H1 (cell line): ENCODE data around the gene DHPS. TPM values are rescaled to one million over a fixed set of nuclear protein-coding genes. Genes with fewer than 3 reads are reported as not detected.

Experiments used
- CTCF ChIA-PET: fragments of 300-600 bp; sonication (Branson Sonifier 250); formaldehyde crosslinking; loops from one replicate; lab custom pipeline; 2021; ENCODE audit not compliant: partially characterized antibody; lab: Charles Lee
- POLR2A ChIA-PET: fragments of 300-600 bp; sonication (Branson Sonifier 250); formaldehyde crosslinking; loops from one replicate; lab custom pipeline; 2021; ENCODE audit warnings: inconsistent platforms; ENCODE audit not compliant: partially characterized antibody; lab: Charles Lee
- DNase-seq, 2 experiments: peaks; one replicate each; pipeline versions ENCODE4 v3.0.0 to v3.0.0-alpha.2; 2010 to 2022; ENCODE audit warnings: low spot score in 2 of 2, low read depth in 1 of 2, mixed read lengths in 1 of 2
- FAIRE-seq: peaks from 2 replicates; lab custom pipeline; 2011; peaks lifted over from hg19 to GRCh38; lab: Jason Lieb, UNC
- H2AFZ ChIP-seq: 2 replicates; pipeline ENCODE4 v1.8.1; 2012; ENCODE audit warnings: low read length, inconsistent platforms
- H2AK5ac ChIP-seq: 2 replicates; pipeline ENCODE4 v1.6.1; 2013; ENCODE audit warnings: low read depth, low read length
- H2BK120ac ChIP-seq: replicated peaks from 2 replicates; pipeline ENCODE3; 2013; ENCODE audit warnings: low read depth, low read length, inconsistent platforms
- H2BK12ac ChIP-seq: 2 replicates; pipeline ENCODE4 v1.6.1; 2013; ENCODE audit warnings: low read depth, low read length
- H2BK15ac ChIP-seq: 2 replicates; pipeline ENCODE4 v1.6.1; 2013; ENCODE audit warnings: low read length
- H2BK20ac ChIP-seq: 2 replicates; pipeline ENCODE4 v1.6.1; 2013; ENCODE audit warnings: low read length
- H2BK5ac ChIP-seq: 2 replicates; pipeline ENCODE4 v1.6.1; 2013; ENCODE audit warnings: low read depth, low read length
- H3K14ac ChIP-seq: 2 replicates; pipeline ENCODE4 v1.6.1; 2013; ENCODE audit warnings: inconsistent platforms; ENCODE audit not compliant: insufficient read length
- H3K18ac ChIP-seq: 2 replicates; pipeline ENCODE4 v1.6.1; 2013; ENCODE audit warnings: low read length; ENCODE audit errors: extremely low read depth
- H3K23ac ChIP-seq: 2 replicates; pipeline ENCODE4 v1.6.1; 2013; ENCODE audit warnings: inconsistent platforms; ENCODE audit not compliant: insufficient read length
- H3K23me2 ChIP-seq: 2 replicates; pipeline ENCODE4 v1.6.1; 2013; ENCODE audit warnings: low read depth, low read length
- H3K27ac ChIP-seq: 2 replicates; pipeline ENCODE4 v1.6.1; 2011; ENCODE audit warnings: low read depth, low read length, inconsistent platforms
- H3K27me3 ChIP-seq, 4 experiments: replicated peaks in 1 of 4; 1 replicate in 1 of 4; 2 replicates in 3 of 4; pipeline versions ENCODE4 v1.6.1 to v1.8.1; 2011 to 2013; ENCODE audit warnings: low read length in 3 of 4, mild to moderate bottlenecking in 3 of 4, inconsistent platforms in 2 of 4, mixed read lengths in 2 of 4, moderate library complexity in 1 of 4; ENCODE audit not compliant: control insufficient read depth in 3 of 4, insufficient read depth in 3 of 4; ENCODE audit errors: extremely low read depth in 1 of 4
- H3K36me3 ChIP-seq, 4 experiments: 2 replicates each; pipeline versions ENCODE4 v1.6.1 to v1.8.1; 2011 to 2013; ENCODE audit warnings: mild to moderate bottlenecking in 4 of 4, low read length in 3 of 4, moderate library complexity in 2 of 4, control low read depth in 1 of 4, inconsistent platforms in 1 of 4; ENCODE audit not compliant: insufficient read depth in 4 of 4, control insufficient read depth in 2 of 4
- H3K4ac ChIP-seq: replicated peaks from 2 replicates; pipeline ENCODE3; 2013; ENCODE audit warnings: low read length, low read depth, mixed read lengths, inconsistent platforms; ENCODE audit not compliant: insufficient read length
- H3K4me1 ChIP-seq, 4 experiments: replicated peaks in 1 of 4; 1 replicate in 1 of 4; 2 replicates in 3 of 4; pipeline versions ENCODE4 v1.6.1 to v1.8.1; 2011 to 2013; ENCODE audit warnings: low read length in 3 of 4, inconsistent platforms in 2 of 4, mixed read lengths in 1 of 4; ENCODE audit not compliant: insufficient read depth in 4 of 4, control insufficient read depth in 3 of 4
- H3K4me2 ChIP-seq, 2 experiments: 2 replicates each; pipeline versions ENCODE4 v1.6.1 to v1.8.1; 2011 to 2013; ENCODE audit warnings: low read depth in 2 of 2, low read length in 2 of 2, control low read depth in 1 of 2, inconsistent platforms in 1 of 2, mild to moderate bottlenecking in 1 of 2; ENCODE audit not compliant: insufficient read depth in 1 of 2
- H3K4me3 ChIP-seq, 4 experiments: fragments of 200-600, 300-600 bp in 1 of 4; sonication (generic), shearing (Covaris generic), sonication (Bioruptor Twin) in 1 of 4; 2 replicates each; pipeline versions ENCODE4 v1.5.1 to v1.8.1; 2011 to 2016; ENCODE audit warnings: low read length in 4 of 4, low read depth in 3 of 4, control low read depth in 2 of 4, inconsistent platforms in 2 of 4, mild to moderate bottlenecking in 2 of 4, mixed read lengths in 1 of 4, moderate library complexity in 1 of 4; ENCODE audit not compliant: insufficient read depth in 2 of 4; ENCODE audit errors: extremely low read depth in 1 of 4
- H3K56ac ChIP-seq: replicated peaks from 2 replicates; pipeline ENCODE3; 2013; ENCODE audit warnings: low read depth, mild to moderate bottlenecking, mixed read lengths, low read length, inconsistent platforms; ENCODE audit not compliant: insufficient read length
- H3K79me1 ChIP-seq: 2 replicates; pipeline ENCODE4 v1.6.1; 2013; ENCODE audit warnings: low read depth, low read length, control low read depth
- H3K79me2 ChIP-seq, 2 experiments: 2 replicates each; pipeline versions ENCODE4 v1.6.1 to v1.8.1; 2012 to 2013; ENCODE audit warnings: low read length in 2 of 2, mild to moderate bottlenecking in 2 of 2, inconsistent platforms in 1 of 2; ENCODE audit not compliant: insufficient read depth in 2 of 2, control insufficient read depth in 1 of 2
- H3K9ac ChIP-seq, 4 experiments: replicated peaks in 1 of 4; 1 replicate in 1 of 4; 2 replicates in 3 of 4; pipeline versions ENCODE4 v1.6.1 to v1.8.1; 2011 to 2013; ENCODE audit warnings: low read depth in 3 of 4, low read length in 3 of 4, control low read depth in 2 of 4, mild to moderate bottlenecking in 2 of 4, moderate library complexity in 2 of 4, inconsistent platforms in 1 of 4; ENCODE audit errors: extremely low read depth in 1 of 4
- H3K9me3 ChIP-seq, 2 experiments: 2 replicates each; pipeline versions ENCODE4 v1.6.1 to v1.8.1; 2012 to 2013; ENCODE audit warnings: mild to moderate bottlenecking in 2 of 2, moderate library complexity in 2 of 2, control low read depth in 1 of 2, inconsistent platforms in 1 of 2, low read depth in 1 of 2, low read length in 1 of 2, mixed read lengths in 1 of 2; ENCODE audit not compliant: insufficient read depth in 2 of 2
- H4K20me1 ChIP-seq, 2 experiments: replicated peaks in 1 of 2; 2 replicates each; pipeline versions ENCODE3 to v1.8.1; 2011 to 2013; ENCODE audit warnings: inconsistent platforms in 2 of 2, low read length in 2 of 2, mild to moderate bottlenecking in 1 of 2; ENCODE audit not compliant: insufficient read depth in 2 of 2, control insufficient read depth in 1 of 2
- H4K5ac ChIP-seq: 2 replicates; pipeline ENCODE4 v1.6.1; 2013; ENCODE audit warnings: low read length, low read depth, mixed read lengths, inconsistent platforms; ENCODE audit not compliant: insufficient read length
- H4K8ac ChIP-seq: 2 replicates; pipeline ENCODE4 v1.8.0; 2013; ENCODE audit warnings: mild to moderate bottlenecking, moderate library complexity, low read length, inconsistent platforms; ENCODE audit not compliant: insufficient read depth; ENCODE audit errors: extremely low read depth
- H4K91ac ChIP-seq: replicated peaks from 2 replicates; pipeline ENCODE3; 2013; ENCODE audit warnings: low read length, mixed read lengths, inconsistent platforms; ENCODE audit not compliant: insufficient read length
- BRCA1 ChIP-seq: IDR thresholded peaks from 2 replicates; pipeline ENCODE4 v1.6.1; 2012; ENCODE audit warnings: low read depth, low read length, improper control_type of control experiment
- E2F6 ChIP-seq: IDR thresholded peaks from 2 replicates; pipeline ENCODE4 v1.6.1; 2012; ENCODE audit warnings: inconsistent platforms
- RAD21 ChIP-seq, 2 experiments: IDR thresholded peaks in 1 of 2; conservative IDR thresholded peaks in 1 of 2; 2 replicates each; pipeline ENCODE4 v1.6.1; 2011; ENCODE audit warnings: low read depth in 2 of 2, low read length in 2 of 2, improper control_type of control experiment in 1 of 2, inconsistent platforms in 1 of 2, mild to moderate bottlenecking in 1 of 2, moderate library complexity in 1 of 2
- WGBS, 2 experiments: shearing (Covaris generic) in 1 of 2; methylation state at CpG; one replicate each; pipeline versions ENCODE4 v1.1.6 to v1.1.7; 2013 to 2015; ENCODE audit warnings: low lambda C conversion rate in 2 of 2, mixed read lengths in 2 of 2, inconsistent platforms in 1 of 2, low coverage in 1 of 2, missing lambda C conversion rate in 1 of 2; ENCODE audit not compliant: insufficient replicate concordance in 2 of 2, insufficient coverage in 1 of 2, insufficient read length in 1 of 2; ENCODE audit errors: extremely low coverage in 1 of 2, missing lambda C conversion rate in 1 of 2; 5-methylcytosine and 5-hydroxymethylcytosine counted together
- polyA plus RNA-seq, 7 experiments: library from polyadenylated mRNA; depleted of rRNA in 3 of 7; stranded (reverse) in 5 of 7; unstranded in 2 of 7; fragments of >200 nt in 5 of 7; fragments of 200-250 nt in 2 of 7; gene quantifications; 1 replicate in 5 of 7; 2 replicates in 1 of 7; 4 replicates in 1 of 7; pipeline versions ENCODE4 v1.2.1 to v1.2.3, GENCODE V29; 2011 to 2013; ENCODE audit warnings: missing spikeins in 2 of 7, mixed read lengths in 2 of 7
- total RNA-seq: library from RNA; stranded (reverse); fragmentation: NEBNext Ultra II Directional; extraction: Animal tissue kit (Norgen Biotek cat#: 25700); gene quantifications from 2 replicates; pipeline ENCODE4 v1.2.1, GENCODE V29; 2021

Gene DHPS
- total and polyA plus RNA-seq, 2 of the 8 experiments (the other 6 are each of a cell fraction or from before 2014, with no cell fraction given) = 86.6 to 99.6 TPM

- DNase-seq = no peak
- H3K18ac ChIP-seq = no peak overlapping the region
- peaks cover 0 to 11% of the 10 kb centered on the region in 2 experiments for H4K20me1 ChIP-seq
- no peak overlapping the region for H2BK5ac ChIP-seq
- H3K27me3 ChIP-seq = no peaks in the 10 kb centered on the region
- peaks cover 29 to 37% (median 35%) of the 10 kb centered on the region in 4 experiments for H3K36me3 ChIP-seq
- H3K79me1 ChIP-seq = peaks cover 9% of the 10 kb centered on the region; the same call in 1 of the 2 replicates
- H2BK20ac ChIP-seq = no peak overlapping the region
- WGBS, 2 experiments = 95% methylated on average over 9 of the region's 9 CpGs; no CpG with 5 or more reads in 1 of the 2 experiments
- H2BK120ac ChIP-seq = no peak overlapping the region
- peak overlapping the region; percentile 89; the same call in 1 of the 2 replicates for H2AK5ac ChIP-seq
- ChIA-PET CTCF (interaction anchor here (1.2 kb wide), 1 partner anchor 19 kb away, joined by 3 read pairs; no protein-coding TSS in a partner anchor), POLR2A (interaction anchor here (0.7 to 6.4 kb wide), 11 partner anchors 8 to 239 kb away, joined by 3 to 93 read pairs (median 5); partner anchors contain the start of genes FBXW9, MAN2B1, SYCE2 and WDR83)
- H3K23me2 ChIP-seq = no peaks in the 10 kb centered on the region
- H3K14ac ChIP-seq = no peak overlapping the region
- H4K5ac ChIP-seq = no peak overlapping the region
- no peaks in the 10 kb centered on the region; a peak in 1 of 4 replicates for H3K9me3 ChIP-seq
- no peak for TF ChIP-seq E2F6
- no peak for TF ChIP-seq BRCA1
- no peak for TF ChIP-seq RAD21 (IDR thresholded peaks at IDR 0.05 in 1 of 2, conservative IDR thresholded peaks at IDR 0.05 in 1 of 2; ENCODE audit: low read depth in 2 of 2, low read length in 2 of 2)
- no peak overlapping the region for H2BK15ac ChIP-seq
- no peak overlapping the region; a peak in 1 of 4 replicates for H3K4me2 ChIP-seq
- no peak overlapping the region for H3K27ac ChIP-seq
- no peak overlapping the region for H3K56ac ChIP-seq
- H3K4me1 ChIP-seq = peaks cover 0 to 3% (median 0%) of the 10 kb centered on the region in 4 experiments; a peak in 2 of 7 replicates
- peaks cover 0 to 11% of the 10 kb centered on the region in 2 experiments; a peak in 2 of 4 replicates for H3K79me2 ChIP-seq
- no peak overlapping the region for H2AFZ ChIP-seq
- peak overlapping the region; percentile 31; the same call in 1 of the 2 replicates for H4K8ac ChIP-seq
- H3K4me3 ChIP-seq = no peak overlapping the region
- no peak overlapping the region for H3K23ac ChIP-seq
- H4K91ac ChIP-seq = no peak overlapping the region
- H3K9ac ChIP-seq = no peak overlapping the region
- H3K4ac ChIP-seq = no peak overlapping the region
- FAIRE-seq = no peak
- no peak overlapping the region for H2BK12ac ChIP-seq
These were observed 1.6 kb downstream of the DHPS start for GRCh38 chr19:12680034-12680433.
